CD8-positive, alpha-beta memory T cell (primary cell): ENCODE data around the gene CCDC85C. TPM values are rescaled to one million over a fixed set of nuclear protein-coding genes. Genes with fewer than 3 reads are reported as not detected.
"Not testable (repeated sequence)": the region's sequence is repeated elsewhere in the genome, so short reads cannot be mapped to it uniquely, and the experiment has no call there.

ENCODE experiments used
- CTCF ChIA-PET: fragments of 350-600 bp; sonication (Branson Sonifier 250); formaldehyde crosslinking; loops from one replicate; lab custom pipeline; 2021; ENCODE audit warnings: antibody characterized with exemption; lab: Charles Lee
- POLR2A ChIA-PET: fragments of 350-600 bp; sonication (Branson Sonifier 250); formaldehyde crosslinking; loops from one replicate; lab custom pipeline; 2021; ENCODE audit warnings: antibody characterized with exemption; lab: Charles Lee
- DNase-seq, 5 donors: peaks; one replicate each; pipeline versions ENCODE4 v3.0.0 to v3.0.0-alpha.2; 2020 to 2022; ENCODE audit warnings: mixed read lengths in 1 of 5
- H3K27ac ChIP-seq: one replicate; pipeline ENCODE4 v1.7.0; 2013; ENCODE audit warnings: low read depth, mild to moderate bottlenecking, low read length, moderate library complexity
- H3K27me3 ChIP-seq: 2 replicates; pipeline ENCODE4 v1.7.0; 2013; ENCODE audit warnings: low read length, mild to moderate bottlenecking; ENCODE audit not compliant: insufficient read depth, poor library complexity, severe bottlenecking
- H3K36me3 ChIP-seq: 2 replicates; pipeline ENCODE4 v1.7.0; 2013; ENCODE audit warnings: mild to moderate bottlenecking, low read length, moderate library complexity; ENCODE audit not compliant: insufficient read depth
- H3K4me1 ChIP-seq: 2 replicates; pipeline ENCODE4 v1.7.0; 2013; ENCODE audit warnings: mild to moderate bottlenecking, low read length, moderate library complexity; ENCODE audit not compliant: insufficient read depth
- H3K4me3 ChIP-seq: 2 replicates; pipeline ENCODE4 v1.7.0; 2013; ENCODE audit warnings: mild to moderate bottlenecking, low read length
- H3K9me3 ChIP-seq: 2 replicates; pipeline ENCODE4 v1.7.0; 2013; ENCODE audit warnings: mild to moderate bottlenecking, low read length
- H3K27ac Mint-ChIP-seq, 8 donors: one replicate each; pipeline ENCODE4 v1.8.0; 2020 to 2021; ENCODE audit warnings: mixed read lengths in 8 of 8, mild to moderate bottlenecking in 6 of 8, inconsistent platforms in 3 of 8, moderate library complexity in 3 of 8
- H3K27me3 Mint-ChIP-seq, 2 donors: one replicate each; pipeline ENCODE4 v1.8.0; 2020 to 2021; ENCODE audit warnings: mixed read lengths in 2 of 2, mild to moderate bottlenecking in 1 of 2, moderate library complexity in 1 of 2
- H3K36me3 Mint-ChIP-seq, 3 donors: one replicate each; pipeline ENCODE4 v1.8.0; 2020 to 2021; ENCODE audit warnings: mixed read lengths in 3 of 3, inconsistent platforms in 1 of 3, mild to moderate bottlenecking in 1 of 3
- H3K4me1 Mint-ChIP-seq, 3 donors: one replicate each; pipeline ENCODE4 v1.8.0; 2020 to 2021; ENCODE audit warnings: mixed read lengths in 3 of 3, inconsistent platforms in 1 of 3, mild to moderate bottlenecking in 1 of 3
- H3K4me3 Mint-ChIP-seq, 7 donors: one replicate each; pipeline ENCODE4 v1.8.0; 2020 to 2021; ENCODE audit warnings: mixed read lengths in 7 of 7, mild to moderate bottlenecking in 6 of 7, moderate library complexity in 4 of 7, inconsistent platforms in 2 of 7
- H3K9me3 Mint-ChIP-seq, 5 donors: one replicate each; pipeline ENCODE4 v1.8.0; 2020 to 2022; ENCODE audit warnings: mixed read lengths in 5 of 5, mild to moderate bottlenecking in 3 of 5, moderate library complexity in 2 of 5, inconsistent platforms in 1 of 5
- polyA plus RNA-seq: library from polyadenylated mRNA; unstranded; fragments of 300-500 nt; fragmentation: Illumina TruSeq; gene quantifications from one replicate; pipeline ENCODE4 v1.2.3, GENCODE V29; 2021
- total RNA-seq, 2 experiments: library from RNA; stranded (reverse); gene quantifications; one replicate each; pipeline ENCODE4 v1.2.3, GENCODE V29; 2021

Gene CCDC85C
- total and polyA plus RNA-seq, 3 experiments from 2014 or later: 1.2 to 5.3 (median 4.2) TPM

- POLR2A ChIA-PET: no interaction called here
- Mint-ChIP-seq H3K36me3 (no peaks in the 10 kb centered on the region), H3K4me1 (peaks cover 0 to 3% (median 0%) of the 10 kb centered on the region in 3 donors), H3K4me3 (no peak overlapping the region), H3K27me3 (peaks cover 20 to 47% of the 10 kb centered on the region in 2 donors), H3K9me3 (no peaks in the 10 kb centered on the region), H3K27ac (no peak overlapping the region)
- CTCF ChIA-PET: no interaction called here
- Histone ChIP-seq H3K9me3 (no peaks in the 10 kb centered on the region), H3K27ac (no peak overlapping the region), H3K27me3 (peaks cover 10% of the 10 kb centered on the region), H3K4me1 (no peaks in the 10 kb centered on the region), H3K4me3 (no peak overlapping the region), H3K36me3 (no peaks in the 10 kb centered on the region)
- DNase-seq: no peak
Observed at GRCh38 chr14:99645545-99646505, 41.8 kb upstream of the CCDC85C start.

DNA sequence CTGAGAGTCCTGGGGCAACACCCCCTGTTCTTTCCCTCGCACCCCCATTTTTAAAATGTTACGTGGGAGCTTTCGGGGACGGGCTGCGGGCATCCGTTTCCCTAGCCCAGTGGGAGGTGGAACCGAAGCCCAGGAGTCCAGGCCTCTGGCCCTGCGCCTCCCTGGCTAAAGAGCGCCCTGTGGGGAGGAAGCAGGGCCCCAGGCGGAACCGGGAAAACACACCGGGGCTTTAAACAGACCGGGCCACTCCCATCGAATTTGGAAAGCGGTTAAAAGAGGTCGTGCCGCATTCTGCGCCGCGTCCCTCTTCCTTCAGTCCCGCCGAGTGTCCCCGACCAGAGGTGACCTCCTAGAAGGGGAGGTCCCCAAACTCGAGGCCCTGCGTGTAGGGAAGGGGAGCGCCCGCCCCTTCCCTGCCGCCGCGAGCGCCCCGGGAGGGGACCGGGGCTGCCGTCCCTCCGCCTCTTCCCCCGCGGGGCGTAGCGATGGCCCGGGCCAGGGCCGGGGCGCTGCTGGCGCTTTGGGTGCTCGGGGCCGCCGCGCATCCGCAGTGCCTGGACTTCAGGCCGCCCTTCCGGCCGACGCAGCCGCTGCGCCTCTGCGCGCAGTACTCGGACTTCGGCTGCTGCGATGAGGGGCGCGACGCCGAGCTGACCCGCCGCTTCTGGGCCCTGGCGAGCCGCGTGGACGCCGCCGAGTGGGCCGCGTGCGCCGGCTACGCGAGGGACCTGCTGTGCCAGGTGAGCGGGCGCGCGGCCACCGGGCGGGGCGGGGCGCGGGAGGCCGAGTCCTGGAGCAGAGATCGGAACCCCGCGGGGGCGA, 40.9 kb upstream of the CCDC85C start, which contains the start of gene HHIPL1:
Gene HHIPL1, plus strand, starts transcription at position 407 of the 822 bp plus-strand sequence. Its CDS starts 79 bp downstream, at position 486.
- no peaks in the 10 kb centered on the region for H3K36me3 Mint-ChIP-seq
- ChIA-PET POLR2A (no interaction called here), CTCF (no interaction called here)
- Histone ChIP-seq H3K36me3 (no peaks in the 10 kb centered on the region), H3K4me3 (no peak within 1 kb of the TSS), H3K9me3 (no peaks in the 10 kb centered on the region), H3K4me1 (no peaks in the 10 kb centered on the region), H3K27ac (no peak within 1 kb of the TSS), H3K27me3 (peaks cover 10% of the 10 kb centered on the region)
- no peak for DNase-seq
- peaks cover 20 to 43% of the 10 kb centered on the region in 2 donors for H3K27me3 Mint-ChIP-seq
- peak within 1 kb of the TSS in 1 of 7 donors; percentile 41 for H3K4me3 Mint-ChIP-seq
- H3K27ac Mint-ChIP-seq: peak within 1 kb of the TSS in 1 of 8 donors; percentile 71
- H3K4me1 Mint-ChIP-seq: peaks cover 0 to 3% (median 0%) of the 10 kb centered on the region in 3 donors
- no peaks in the 10 kb centered on the region for H3K9me3 Mint-ChIP-seq

GRCh38 chr14:99644035-99644587, 40.1 kb upstream of the CCDC85C start:
- no peak for DNase-seq
- Histone ChIP-seq H3K27ac (no peak overlapping the region), H3K36me3 (no peaks in the 10 kb centered on the region), H3K4me3 (no peak overlapping the region), H3K4me1 (no peaks in the 10 kb centered on the region), H3K27me3 (peaks cover 10% of the 10 kb centered on the region), H3K9me3 (no peaks in the 10 kb centered on the region)
- POLR2A ChIA-PET: no interaction called here
- peak overlapping the region in 1 of 7 donors; percentile 41 for H3K4me3 Mint-ChIP-seq
- CTCF ChIA-PET: no interaction called here
- peaks cover 0 to 3% (median 0%) of the 10 kb centered on the region in 3 donors for H3K4me1 Mint-ChIP-seq
- H3K27ac Mint-ChIP-seq: peak overlapping the region in 1 of 8 donors; percentile 71
- no peaks in the 10 kb centered on the region for H3K36me3 Mint-ChIP-seq
- no peaks in the 10 kb centered on the region for H3K9me3 Mint-ChIP-seq
- H3K27me3 Mint-ChIP-seq: peaks cover 20 to 40% of the 10 kb centered on the region in 2 donors

GRCh38 chr14:99643343-99643742, 39.3 kb upstream of the CCDC85C start:
- Histone ChIP-seq H3K27ac (no peak overlapping the region), H3K36me3 (no peaks in the 10 kb centered on the region), H3K27me3 (peaks cover 10% of the 10 kb centered on the region), H3K4me3 (no peak overlapping the region), H3K4me1 (no peaks in the 10 kb centered on the region), H3K9me3 (no peaks in the 10 kb centered on the region)
- no peak for DNase-seq
- H3K4me1 Mint-ChIP-seq: peaks cover 0 to 3% (median 0%) of the 10 kb centered on the region in 3 donors
- no peak overlapping the region for H3K4me3 Mint-ChIP-seq
- CTCF ChIA-PET: no interaction called here
- no peaks in the 10 kb centered on the region for H3K36me3 Mint-ChIP-seq
- H3K27ac Mint-ChIP-seq: no peak overlapping the region
- POLR2A ChIA-PET: no interaction called here
- H3K9me3 Mint-ChIP-seq: no peaks in the 10 kb centered on the region
- peaks cover 19 to 32% of the 10 kb centered on the region in 2 donors for H3K27me3 Mint-ChIP-seq

DNA sequence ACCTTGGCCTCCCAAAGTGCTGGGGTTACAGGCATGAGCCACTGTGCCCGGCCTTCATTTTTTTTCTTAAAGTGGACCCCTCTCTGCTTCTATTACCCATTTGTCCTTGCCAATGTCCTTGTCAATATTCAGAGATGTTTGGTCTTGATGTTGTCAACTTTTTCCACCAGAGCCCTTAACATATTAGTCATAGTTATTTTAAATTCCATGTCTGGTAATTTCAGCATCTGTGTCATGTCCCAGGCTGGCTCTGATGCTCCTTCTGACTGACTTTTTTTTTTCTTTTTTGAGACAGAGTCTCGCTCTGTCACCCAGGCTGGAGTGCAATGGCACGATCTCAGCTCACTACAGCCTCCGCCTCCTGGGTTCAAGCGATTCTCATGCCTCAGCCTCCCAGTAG, 38.8 kb upstream of the CCDC85C start:
- CTCF ChIA-PET: not testable (repeated sequence)

DNA sequence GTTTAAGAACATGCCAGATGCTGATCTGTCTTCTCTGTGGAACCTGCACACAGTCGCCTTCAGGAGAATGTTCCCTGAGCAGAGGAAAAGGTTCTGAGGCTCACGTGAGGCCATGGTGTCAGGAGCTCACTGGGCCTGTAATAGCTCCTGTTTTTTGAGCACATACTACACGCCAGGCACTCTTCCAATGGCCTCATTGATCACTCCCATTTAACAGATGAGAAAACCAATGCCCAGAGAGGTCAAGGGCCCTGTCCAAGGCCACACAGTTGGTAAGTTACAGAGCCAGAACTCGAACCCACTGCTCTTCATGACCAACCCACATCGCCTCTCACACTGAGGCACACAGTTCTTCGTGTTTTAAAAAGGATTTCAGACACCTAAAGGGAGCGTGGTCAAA, 33.6 kb upstream of the CCDC85C start:
- Histone ChIP-seq H3K27ac (no peak overlapping the region), H3K9me3 (no peaks in the 10 kb centered on the region), H3K4me1 (no peaks in the 10 kb centered on the region), H3K36me3 (no peaks in the 10 kb centered on the region), H3K27me3 (no peaks in the 10 kb centered on the region), H3K4me3 (no peak overlapping the region)
- H3K4me1 Mint-ChIP-seq: no peaks in the 10 kb centered on the region
- ChIA-PET CTCF (no interaction called here), POLR2A (no interaction called here)
- H3K36me3 Mint-ChIP-seq: no peaks in the 10 kb centered on the region
- peaks cover 0 to 11% of the 10 kb centered on the region in 2 donors for H3K27me3 Mint-ChIP-seq
- no peaks in the 10 kb centered on the region for H3K9me3 Mint-ChIP-seq
- no peak for DNase-seq
- H3K4me3 Mint-ChIP-seq: no peak overlapping the region
- H3K27ac Mint-ChIP-seq: no peak overlapping the region

More for the DNA sequence above, 38.8 kb upstream of the CCDC85C start:
- H3K9me3 Mint-ChIP-seq, DNase-seq, H3K27ac Mint-ChIP-seq, POLR2A ChIA-PET, H3K27ac ChIP-seq, H3K4me3 ChIP-seq, H3K36me3 Mint-ChIP-seq, H3K9me3 ChIP-seq, H3K36me3 ChIP-seq, H3K4me3 Mint-ChIP-seq, H3K4me1 Mint-ChIP-seq, H3K4me1 ChIP-seq, H3K27me3 ChIP-seq: not testable (repeated sequence)
- H3K27me3 Mint-ChIP-seq: peaks cover 13 to 26% of the 10 kb centered on the region in 2 donors

DNA sequence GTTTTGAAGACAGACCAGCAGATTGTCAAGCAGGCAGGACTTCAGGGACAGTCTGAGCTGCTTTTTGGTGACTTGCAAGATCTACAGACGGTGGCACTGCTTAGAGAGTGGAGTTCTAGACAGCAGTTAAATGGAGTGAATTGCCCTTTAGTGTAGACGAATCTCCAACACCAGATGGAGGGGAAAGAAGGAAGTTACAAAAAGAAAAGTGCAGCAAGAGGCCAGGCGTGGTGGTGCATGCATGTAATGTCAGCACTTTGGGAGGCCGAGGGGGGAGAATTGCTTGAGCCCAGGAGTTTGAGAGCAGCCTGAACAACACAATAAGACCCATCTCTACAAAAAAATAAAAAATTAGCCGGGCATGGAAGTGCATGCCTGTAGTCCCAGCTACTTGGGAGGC, 32.5 kb upstream of the CCDC85C start:
- Histone ChIP-seq H3K9me3 (no peaks in the 10 kb centered on the region), H3K36me3 (no peaks in the 10 kb centered on the region), H3K27me3 (no peaks in the 10 kb centered on the region), H3K4me3 (no peak overlapping the region), H3K27ac (no peak overlapping the region), H3K4me1 (no peaks in the 10 kb centered on the region)
- no peak overlapping the region for H3K4me3 Mint-ChIP-seq
- no peaks in the 10 kb centered on the region for H3K9me3 Mint-ChIP-seq
- ChIA-PET CTCF (no interaction called here), POLR2A (no interaction called here)
- H3K36me3 Mint-ChIP-seq: no peaks in the 10 kb centered on the region
- DNase-seq: no peak
- H3K27ac Mint-ChIP-seq: no peak overlapping the region
- H3K27me3 Mint-ChIP-seq: peaks cover 2 to 18% of the 10 kb centered on the region in 2 donors
- no peaks in the 10 kb centered on the region for H3K4me1 Mint-ChIP-seq
